Stimulated activated CD8-positive, alpha-beta memory T cell treated with anti-CD3 and anti-CD28 coated beads, Interleukin-4, amount 100 ng/mL, for 24 hours (primary cell): ENCODE measurements around the gene SPOCK3.
"Not testable (repeated sequence)": the region's sequence is repeated elsewhere in the genome, so short reads cannot be mapped to it uniquely, and the experiment has no call there.

Source experiments
- DNase-seq: peaks from one replicate; pipeline ENCODE4 v3.0.0-alpha.2; 2020; ENCODE audit warnings: low read depth

The SPOCK3 gene

GRCh38 chr4:167234316-167234881, at the start of gene SPOCK3:
SPOCK3 (minus strand) TSS chr4:167234494.
- DNase-seq, result no peak

- no peak for DNase-seq
Observed at GRCh38 chr4:167282171-167282864, 48.0 kb upstream of the SPOCK3 start.

GRCh38 chr4:167281545-167281944, 47.3 kb upstream of the SPOCK3 start:
- DNase-seq, result not testable (repeated sequence)

GRCh38 chr4:167274351-167274750, 40.1 kb upstream of the SPOCK3 start:
- DNase-seq, result no peak

- DNase-seq, result no peak
Observed at GRCh38 chr4:167265231-167265630, 30.9 kb upstream of the SPOCK3 start.

- DNase-seq, result no peak
Observed at GRCh38 chr4:167248271-167248670, 14.0 kb upstream of the SPOCK3 start.

GRCh38 chr4:167239627-167240026, 5.3 kb upstream of the SPOCK3 start:
- no peak for DNase-seq

- DNase-seq, result no peak
Observed at GRCh38 chr4:167238226-167238625, 3.9 kb upstream of the SPOCK3 start.

- no peak for DNase-seq
Observed at GRCh38 chr4:167233685-167234315, 494 bp downstream of the SPOCK3 start.

- DNase-seq, result no peak
Observed at GRCh38 chr4:167232805-167233684, 1.2 kb downstream of the SPOCK3 start.

GRCh38 chr4:167230744-167231143, 3.5 kb downstream of the SPOCK3 start:
- no peak for DNase-seq

- no peak for DNase-seq
Observed at GRCh38 chr4:167222099-167222498, 12.2 kb downstream of the SPOCK3 start.

- no peak for DNase-seq
Observed at GRCh38 chr4:167221084-167221483, 13.2 kb downstream of the SPOCK3 start.

- DNase-seq, result no peak
Observed at GRCh38 chr4:167218022-167218608, 16.2 kb downstream of the SPOCK3 start.

- no peak for DNase-seq
Observed at GRCh38 chr4:167216783-167217182, 17.5 kb downstream of the SPOCK3 start.

- no peak for DNase-seq
Observed at GRCh38 chr4:167210166-167210565, 24.1 kb downstream of the SPOCK3 start.

GRCh38 chr4:167196344-167197012, 37.8 kb downstream of the SPOCK3 start:
- no peak for DNase-seq

GRCh38 chr4:167190379-167190778, 43.9 kb downstream of the SPOCK3 start:
- no peak for DNase-seq

GRCh38 chr4:167185465-167185864, 48.8 kb downstream of the SPOCK3 start:
- DNase-seq, result no peak

GRCh38 chr4:167183036-167183435, 51.3 kb downstream of the SPOCK3 start:
- no peak for DNase-seq

GRCh38 chr4:167177925-167178324, 56.4 kb downstream of the SPOCK3 start:
- DNase-seq, result no peak
